Vagina (tissue), 2 donors: Measurements from ENCODE around the gene MRGPRF. TPM values are rescaled to one million over a fixed set of nuclear protein-coding genes. Genes with fewer than 3 reads are reported as not detected.

Source experiments
- DNase-seq, 2 donors: peaks; one replicate each; pipeline ENCODE4 v3.0.0-alpha.2; 2017; ENCODE audit errors: extremely low spot score in 2 of 2
- H3K27ac ChIP-seq: fragments of 200-600 bp; sonication (generic); one replicate; pipeline ENCODE4 v1.5.1; 2019
- H3K27me3 ChIP-seq: fragments of 200-600 bp; sonication (generic); one replicate; pipeline ENCODE4 v1.5.1; 2019
- H3K36me3 ChIP-seq, 2 donors: fragments of 200-600 bp; sonication (generic); one replicate each; pipeline ENCODE4 v1.5.1; 2017 to 2019
- H3K4me1 ChIP-seq: fragments of 200-600 bp; sonication (generic); one replicate; pipeline ENCODE4 v1.5.1; 2019
- H3K4me3 ChIP-seq, 2 donors: fragments of 200-600 bp; sonication (generic); 1 replicate in 1 of 2; 2 replicates in 1 of 2; pipeline ENCODE4 v1.5.1; 2016 to 2019
- H3K9me3 ChIP-seq: fragments of 200-600 bp; sonication (generic); one replicate; pipeline ENCODE4 v1.5.1; 2019
- POLR2A ChIP-seq, 2 donors: fragments of 450-650 bp; IDR thresholded peaks; one replicate each; pipeline ENCODE4 v1.6.1; 2017; ENCODE audit warnings: antibody characterized with exemption in 2 of 2, mild to moderate bottlenecking in 2 of 2, moderate library complexity in 2 of 2
- POLR2AphosphoS5 ChIP-seq, 2 donors: sonication (generic); formaldehyde crosslinking; IDR thresholded peaks; one replicate each; pipeline ENCODE4 v1.9.0; 2017; ENCODE audit warnings: antibody characterized with exemption in 2 of 2, mild to moderate bottlenecking in 2 of 2, low read depth in 1 of 2; ENCODE audit not compliant: insufficient read depth in 1 of 2
- intact Hi-C: fragments of 100-400 bp; cut with DNase I; formaldehyde crosslinking; loops from one replicate; pipeline ENCODE4 v1.15.1; 2023
- total RNA-seq: library from RNA; depleted of rRNA; stranded (reverse); fragments of >200 nt; gene quantifications from one replicate; pipeline ENCODE4 v1.2.3, GENCODE V29; 2016
- TF ChIP-seq, protein P1 (sequence below), 3 experiments: fragments of 450-650 bp in 2 of 3; fragments of 200-600 bp in 1 of 3; sonication (generic) in 1 of 3; IDR thresholded peaks; one replicate each; pipeline ENCODE4 v1.5.1; 2017 to 2019; ENCODE audit warnings: antibody characterized with exemption in 3 of 3, mild to moderate bottlenecking in 2 of 3, moderate library complexity in 2 of 3

MRGPRF gene
- total RNA-seq, 1 donor from 2014 or later = 84.5 TPM

- TF ChIP-seq, protein P1, sequence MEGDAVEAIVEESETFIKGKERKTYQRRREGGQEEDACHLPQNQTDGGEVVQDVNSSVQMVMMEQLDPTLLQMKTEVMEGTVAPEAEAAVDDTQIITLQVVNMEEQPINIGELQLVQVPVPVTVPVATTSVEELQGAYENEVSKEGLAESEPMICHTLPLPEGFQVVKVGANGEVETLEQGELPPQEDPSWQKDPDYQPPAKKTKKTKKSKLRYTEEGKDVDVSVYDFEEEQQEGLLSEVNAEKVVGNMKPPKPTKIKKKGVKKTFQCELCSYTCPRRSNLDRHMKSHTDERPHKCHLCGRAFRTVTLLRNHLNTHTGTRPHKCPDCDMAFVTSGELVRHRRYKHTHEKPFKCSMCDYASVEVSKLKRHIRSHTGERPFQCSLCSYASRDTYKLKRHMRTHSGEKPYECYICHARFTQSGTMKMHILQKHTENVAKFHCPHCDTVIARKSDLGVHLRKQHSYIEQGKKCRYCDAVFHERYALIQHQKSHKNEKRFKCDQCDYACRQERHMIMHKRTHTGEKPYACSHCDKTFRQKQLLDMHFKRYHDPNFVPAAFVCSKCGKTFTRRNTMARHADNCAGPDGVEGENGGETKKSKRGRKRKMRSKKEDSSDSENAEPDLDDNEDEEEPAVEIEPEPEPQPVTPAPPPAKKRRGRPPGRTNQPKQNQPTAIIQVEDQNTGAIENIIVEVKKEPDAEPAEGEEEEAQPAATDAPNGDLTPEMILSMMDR (IDR thresholded peaks at IDR 0.05) = no peak
- TF ChIP-seq POLR2AphosphoS5 (IDR thresholded peaks at IDR 0.05; ENCODE audit: insufficient read depth in 1 of 2, low read depth in 1 of 2) (peak; percentile 41 to 87), POLR2A (IDR thresholded peaks at IDR 0.05) (no peak)
- peak overlapping the region; percentile 94 for H3K27ac ChIP-seq
- H3K4me1 ChIP-seq = peaks cover 31% of the 10 kb centered on the region
- no peaks in the 10 kb centered on the region for H3K9me3 ChIP-seq
- no peaks in the 10 kb centered on the region for H3K36me3 ChIP-seq
- intact Hi-C loops = no loop called here
- H3K4me3 ChIP-seq = no peak overlapping the region
- DNase-seq = no peak
- no peaks in the 10 kb centered on the region for H3K27me3 ChIP-seq
Measured at GRCh38 chr11:69018924-69019323, 5.9 kb upstream of the MRGPRF start.

DNA sequence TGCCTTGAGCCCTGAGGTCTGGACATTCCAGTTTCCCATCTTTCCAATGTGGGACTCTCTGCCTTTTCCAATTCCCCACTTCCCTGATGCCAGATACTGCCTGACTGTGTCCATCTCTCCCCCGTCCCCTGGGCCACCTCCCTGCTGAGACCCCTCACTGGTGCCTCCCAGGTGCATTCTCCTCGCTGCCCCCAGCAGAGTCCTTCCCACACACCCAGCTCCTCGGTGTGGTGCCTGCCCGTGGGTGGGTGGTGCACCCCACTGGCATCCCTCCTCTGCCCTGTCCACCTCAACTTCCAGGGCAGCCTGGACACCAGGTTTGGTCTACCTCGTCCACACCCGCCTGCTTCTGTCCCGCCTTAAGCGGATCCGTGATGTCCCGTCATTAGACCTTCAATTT, 4.9 kb upstream of the MRGPRF start:
- no peak for DNase-seq
- peaks cover 31% of the 10 kb centered on the region for H3K4me1 ChIP-seq
- no peaks in the 10 kb centered on the region for H3K9me3 ChIP-seq
- no peak overlapping the region for H3K4me3 ChIP-seq
- H3K36me3 ChIP-seq = no peaks in the 10 kb centered on the region
- intact Hi-C loops = no loop called here
- H3K27me3 ChIP-seq = no peaks in the 10 kb centered on the region
- H3K27ac ChIP-seq = peak overlapping the region; percentile 94
- no peak for TF ChIP-seq POLR2A (IDR thresholded peaks at IDR 0.05)
- TF ChIP-seq, protein P1 (IDR thresholded peaks at IDR 0.05) = no peak
- TF ChIP-seq POLR2AphosphoS5 (IDR thresholded peaks at IDR 0.05; ENCODE audit: insufficient read depth in 1 of 2, low read depth in 1 of 2) = no peak

DNA sequence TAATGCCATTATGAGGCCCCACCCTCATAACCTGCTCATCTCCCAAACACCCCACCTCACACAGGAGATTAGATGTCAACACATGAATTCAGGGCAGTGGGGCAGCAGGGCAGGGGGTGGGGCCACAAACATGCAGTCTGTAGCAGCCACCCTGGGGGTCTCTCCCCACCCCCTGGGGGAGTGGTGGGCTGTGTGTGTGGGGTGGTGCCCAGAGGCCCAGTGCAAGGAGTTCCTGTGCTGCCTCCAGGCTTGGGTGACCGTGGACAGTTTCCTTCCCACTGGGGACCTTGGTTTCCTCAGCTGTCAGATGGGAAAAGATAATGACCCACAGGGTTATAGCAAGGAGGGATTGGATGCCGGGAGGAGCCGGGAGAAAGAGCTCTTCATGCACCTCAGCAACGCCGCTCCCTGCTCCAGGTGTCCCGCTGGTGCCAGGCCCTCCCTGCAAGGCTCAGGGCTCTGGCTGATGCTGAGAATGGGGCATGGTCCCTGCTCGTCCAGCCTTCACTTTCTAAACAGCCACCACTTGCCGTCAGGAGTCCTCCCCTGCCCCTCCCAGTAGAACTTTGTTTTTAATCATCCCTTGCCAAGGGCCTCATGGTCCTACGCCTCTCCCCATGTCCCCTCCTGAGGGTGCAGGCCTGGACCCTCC, 2.0 kb upstream of the MRGPRF start:
- Histone ChIP-seq H3K4me1 (peaks cover 40% of the 10 kb centered on the region), H3K4me3 (peak overlapping the region in 1 of 2 donors; percentile 6), H3K36me3 (no peaks in the 10 kb centered on the region), H3K27ac (peak overlapping the region; percentile 95), H3K9me3 (no peaks in the 10 kb centered on the region), H3K27me3 (no peaks in the 10 kb centered on the region)
- intact Hi-C loops = loop anchor here (5.0 kb wide), 2 partner anchors 32 to 72 kb away; partner anchors contain the start of gene TPCN2
- no peak for DNase-seq
- TF ChIP-seq POLR2A (IDR thresholded peaks at IDR 0.05) (no peak), POLR2AphosphoS5 (IDR thresholded peaks at IDR 0.05; ENCODE audit: insufficient read depth in 1 of 2, low read depth in 1 of 2) (no peak)

DNA sequence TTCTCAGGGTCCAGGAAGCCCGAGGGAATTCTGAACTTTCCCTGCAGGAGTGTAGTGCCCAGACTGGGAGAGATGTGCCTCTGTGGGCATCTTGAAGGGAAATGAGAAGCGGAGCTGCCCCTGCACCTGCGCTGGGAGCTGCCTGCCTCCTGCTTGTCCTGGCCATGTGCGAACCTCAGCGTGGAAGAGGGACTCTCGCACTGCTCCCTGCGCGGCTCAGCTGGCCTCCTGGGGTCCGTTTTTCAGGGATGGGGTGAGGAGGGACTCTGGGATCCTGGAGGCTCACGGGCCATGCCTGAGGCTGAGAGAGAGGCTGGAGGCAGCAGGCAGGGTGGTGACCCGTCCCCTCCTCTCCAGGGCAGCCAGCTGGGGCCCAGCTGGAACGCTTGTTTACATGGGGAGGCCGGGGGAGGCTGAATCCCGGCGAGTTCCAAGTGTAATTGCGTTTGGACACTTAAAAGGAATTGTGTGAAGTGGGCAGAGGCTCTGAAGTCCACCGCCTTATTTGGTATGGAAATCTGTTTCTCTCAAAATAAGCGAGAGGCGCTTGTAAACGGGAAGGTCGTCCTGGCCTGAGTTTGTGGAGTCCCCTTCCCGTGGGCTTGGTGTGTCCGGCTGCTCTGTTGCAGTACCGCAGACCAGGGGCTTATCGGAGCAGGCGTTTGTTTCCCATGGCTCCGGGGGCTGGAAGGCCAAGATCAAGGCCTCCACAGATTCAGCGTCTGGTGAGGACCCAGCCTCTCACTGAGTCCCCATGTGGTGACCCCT, 1.2 kb upstream of the MRGPRF start:
- DNase-seq = no peak
- H3K36me3 ChIP-seq = no peaks in the 10 kb centered on the region
- H3K9me3 ChIP-seq = no peaks in the 10 kb centered on the region
- peak; percentile 65 to 81 for TF ChIP-seq POLR2AphosphoS5 (IDR thresholded peaks at IDR 0.05; ENCODE audit: insufficient read depth in 1 of 2, low read depth in 1 of 2)
- TF ChIP-seq, protein P1 (IDR thresholded peaks at IDR 0.05) = no peak
- intact Hi-C loops = loop anchor here (5.0 kb wide), 2 partner anchors 33 to 73 kb away; partner anchors contain the start of gene TPCN2
- H3K27ac ChIP-seq = peak overlapping the region; percentile 95
- peaks cover 43% of the 10 kb centered on the region for H3K4me1 ChIP-seq
- no peaks in the 10 kb centered on the region for H3K27me3 ChIP-seq
- peak overlapping the region; percentile 62 to 63 for H3K4me3 ChIP-seq

DNA sequence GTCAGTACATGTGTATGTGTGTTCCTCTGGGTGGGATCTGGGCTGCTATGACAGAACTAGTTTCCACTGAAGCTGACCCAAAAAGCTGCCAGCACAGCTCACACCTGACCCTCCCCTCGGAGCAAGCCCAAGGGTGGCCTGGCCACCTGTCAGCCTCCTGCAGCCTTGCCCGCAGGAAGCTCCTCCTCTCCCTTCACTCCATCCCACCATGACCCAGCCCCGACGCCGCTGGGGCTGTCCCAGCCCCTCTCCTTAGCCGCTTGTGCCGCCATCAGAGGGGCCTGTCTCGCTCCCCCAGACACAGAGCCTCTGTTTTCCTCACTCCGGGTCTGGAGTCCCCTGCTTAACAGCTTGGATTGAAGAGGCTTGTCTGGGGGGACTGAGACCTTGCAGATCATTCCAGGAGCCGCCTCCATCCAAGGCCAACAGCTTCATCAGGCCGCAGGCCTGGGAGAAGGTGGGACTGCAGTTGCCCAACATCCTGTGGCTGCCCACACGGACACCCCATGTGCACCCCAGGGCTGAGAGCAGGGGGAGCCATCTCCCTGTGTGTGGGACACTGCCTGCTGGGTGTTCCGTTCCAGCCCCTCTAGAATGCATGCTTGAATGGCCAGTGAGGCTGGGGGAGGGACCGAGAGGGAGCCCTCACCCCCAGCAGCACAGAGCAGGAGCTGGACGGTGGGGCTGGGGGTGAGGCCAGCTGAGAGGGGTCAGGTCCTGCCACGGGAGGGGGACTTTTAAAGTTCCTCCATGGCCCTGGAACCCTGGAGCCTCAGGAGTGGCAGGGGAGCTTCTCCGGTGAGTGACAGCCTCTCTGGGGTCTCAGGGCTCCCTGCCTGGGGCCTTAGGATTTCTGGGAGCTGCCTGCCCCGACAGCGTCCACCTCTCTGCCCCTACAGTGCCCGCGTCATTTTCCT, 696 bp downstream of the MRGPRF start:
- Histone ChIP-seq H3K36me3 (no peaks in the 10 kb centered on the region), H3K27ac (peak overlapping the region; percentile 95), H3K4me1 (peaks cover 49% of the 10 kb centered on the region), H3K4me3 (peak overlapping the region; percentile 62 to 63), H3K27me3 (no peaks in the 10 kb centered on the region), H3K9me3 (no peaks in the 10 kb centered on the region)
- TF ChIP-seq, protein P1 (IDR thresholded peaks at IDR 0.05) = no peak
- no peak for TF ChIP-seq POLR2A (IDR thresholded peaks at IDR 0.05)
- no peak for DNase-seq
- intact Hi-C loops = loop anchor here (5.0 kb wide), 2 partner anchors 35 to 75 kb away; partner anchors contain the start of gene TPCN2
